ENCODE data around the gene CRAMP1. TPM values are rescaled to one million over a fixed set of nuclear protein-coding genes. Genes with fewer than 3 reads are reported as not detected.

CRAMP1 gene
- total RNA-seq, 1 donor from 2014 or later = 11.7 TPM

GRCh38 chr16:1708768-1709180, 96.6 kb downstream of the CRAMP1 start:
- H3K36me3 ChIP-seq = no peaks in the 10 kb centered on the region
- no peak for TF ChIP-seq EZH2 (IDR thresholded peaks at IDR 0.05)
- TF ChIP-seq, protein P1, sequence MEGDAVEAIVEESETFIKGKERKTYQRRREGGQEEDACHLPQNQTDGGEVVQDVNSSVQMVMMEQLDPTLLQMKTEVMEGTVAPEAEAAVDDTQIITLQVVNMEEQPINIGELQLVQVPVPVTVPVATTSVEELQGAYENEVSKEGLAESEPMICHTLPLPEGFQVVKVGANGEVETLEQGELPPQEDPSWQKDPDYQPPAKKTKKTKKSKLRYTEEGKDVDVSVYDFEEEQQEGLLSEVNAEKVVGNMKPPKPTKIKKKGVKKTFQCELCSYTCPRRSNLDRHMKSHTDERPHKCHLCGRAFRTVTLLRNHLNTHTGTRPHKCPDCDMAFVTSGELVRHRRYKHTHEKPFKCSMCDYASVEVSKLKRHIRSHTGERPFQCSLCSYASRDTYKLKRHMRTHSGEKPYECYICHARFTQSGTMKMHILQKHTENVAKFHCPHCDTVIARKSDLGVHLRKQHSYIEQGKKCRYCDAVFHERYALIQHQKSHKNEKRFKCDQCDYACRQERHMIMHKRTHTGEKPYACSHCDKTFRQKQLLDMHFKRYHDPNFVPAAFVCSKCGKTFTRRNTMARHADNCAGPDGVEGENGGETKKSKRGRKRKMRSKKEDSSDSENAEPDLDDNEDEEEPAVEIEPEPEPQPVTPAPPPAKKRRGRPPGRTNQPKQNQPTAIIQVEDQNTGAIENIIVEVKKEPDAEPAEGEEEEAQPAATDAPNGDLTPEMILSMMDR (IDR thresholded peaks at IDR 0.05) = no peak
- TF ChIP-seq EZH2phosphoT487 (IDR thresholded peaks at IDR 0.05) = no peak
- no peaks in the 10 kb centered on the region for H3K9me3 ChIP-seq (ENCODE audit: low read depth)
- H3F3A ChIP-seq (ENCODE audit: low read depth) = peaks cover 29% of the 10 kb centered on the region
- peaks cover 14% of the 10 kb centered on the region for H3K27me3 Mint-ChIP-seq (ENCODE audit: insufficient read depth, low read depth)
- H3K27me3 ChIP-seq = no peaks in the 10 kb centered on the region
- no peak overlapping the region for H3K4me2 ChIP-seq
- H4K20me1 ChIP-seq (ENCODE audit: low read depth) = peaks cover 74% of the 10 kb centered on the region
- H3K4me3 ChIP-seq = no peak overlapping the region
- H3K4me1 ChIP-seq = peaks cover 10% of the 10 kb centered on the region
- no peak overlapping the region for H3K27ac ChIP-seq
- peaks cover 23% of the 10 kb centered on the region for H3K4me1 Mint-ChIP-seq
- no peak overlapping the region for H3K27ac Mint-ChIP-seq
- H2AFZ ChIP-seq (replicated peaks) = no peak overlapping the region
- DNase-seq (ENCODE audit: low spot score) = no peak
- H3K79me2 ChIP-seq (ENCODE audit: low read depth) = peaks cover 72% of the 10 kb centered on the region
- no peaks in the 10 kb centered on the region for H3K36me3 Mint-ChIP-seq
- no peak overlapping the region for H3K9ac ChIP-seq
- H3K4me3 Mint-ChIP-seq = peak overlapping the region; percentile 67
- no peaks in the 10 kb centered on the region for H3K9me3 Mint-ChIP-seq

GRCh38 chr16:1709356-1709755, 97.2 kb downstream of the CRAMP1 start:
- peaks cover 10% of the 10 kb centered on the region for H3K4me1 ChIP-seq
- TF ChIP-seq EZH2phosphoT487 (IDR thresholded peaks at IDR 0.05) = no peak
- no peak for TF ChIP-seq EZH2 (IDR thresholded peaks at IDR 0.05)
- TF ChIP-seq, protein P1 (IDR thresholded peaks at IDR 0.05) = no peak
- H3K27ac Mint-ChIP-seq = no peak overlapping the region
- H3K36me3 Mint-ChIP-seq = no peaks in the 10 kb centered on the region
- H3K27ac ChIP-seq = no peak overlapping the region
- H3K4me3 ChIP-seq = no peak overlapping the region
- H3F3A ChIP-seq (ENCODE audit: low read depth) = peaks cover 23% of the 10 kb centered on the region
- no peak for DNase-seq (ENCODE audit: low spot score)
- H3K4me1 Mint-ChIP-seq = peaks cover 24% of the 10 kb centered on the region
- peaks cover 80% of the 10 kb centered on the region for H4K20me1 ChIP-seq (ENCODE audit: low read depth)
- peaks cover 15% of the 10 kb centered on the region for H3K27me3 Mint-ChIP-seq (ENCODE audit: insufficient read depth, low read depth)
- no peak overlapping the region for H3K4me2 ChIP-seq
- H2AFZ ChIP-seq (replicated peaks) = no peak overlapping the region
- H3K27me3 ChIP-seq = no peaks in the 10 kb centered on the region
- H3K36me3 ChIP-seq = no peaks in the 10 kb centered on the region
- no peaks in the 10 kb centered on the region for H3K9me3 ChIP-seq (ENCODE audit: low read depth)
- peaks cover 77% of the 10 kb centered on the region for H3K79me2 ChIP-seq (ENCODE audit: low read depth)
- H3K9ac ChIP-seq = no peak overlapping the region
- no peaks in the 10 kb centered on the region for H3K9me3 Mint-ChIP-seq
- no peak overlapping the region for H3K4me3 Mint-ChIP-seq

DNA sequence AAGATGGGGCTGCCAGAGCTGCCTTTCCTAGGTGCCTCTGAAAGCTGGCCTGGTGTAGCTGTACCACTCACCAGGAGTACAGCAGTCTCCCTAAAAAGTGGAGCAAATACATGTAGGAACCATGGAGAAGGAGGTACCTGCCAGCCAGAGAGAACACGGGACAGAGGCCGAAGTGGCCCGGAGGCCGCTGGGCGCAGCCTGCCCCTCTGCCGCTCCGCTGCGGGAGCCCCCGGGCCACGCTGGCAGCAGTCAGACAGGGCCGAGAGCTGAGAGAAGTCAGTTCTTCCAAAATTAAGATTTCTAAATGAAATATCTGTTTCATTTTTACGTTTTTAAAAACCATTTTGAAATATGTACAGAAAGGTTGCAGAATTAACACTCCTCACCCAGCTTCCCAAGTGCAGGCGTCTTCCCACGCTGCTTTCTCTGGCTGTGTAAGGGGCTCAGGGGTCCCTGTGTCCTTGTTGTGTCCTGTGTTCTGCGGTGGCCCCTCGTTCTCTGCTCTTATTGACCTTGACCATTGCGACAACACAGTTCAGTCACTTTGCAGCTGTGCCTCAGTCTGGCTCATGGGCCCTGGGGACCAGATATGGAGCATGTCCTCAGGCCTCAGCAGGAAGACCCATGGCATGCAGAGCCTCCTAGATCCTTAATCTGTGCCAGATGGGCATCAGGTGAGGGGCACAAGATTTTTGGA, 98.8 kb downstream of the CRAMP1 start:
- H3K36me3 Mint-ChIP-seq = peaks cover 2% of the 10 kb centered on the region
- no peak for TF ChIP-seq EZH2phosphoT487 (IDR thresholded peaks at IDR 0.05)
- TF ChIP-seq EZH2 (IDR thresholded peaks at IDR 0.05) = no peak
- TF ChIP-seq, protein P1 (IDR thresholded peaks at IDR 0.05) = no peak
- H3K4me2 ChIP-seq = no peak overlapping the region
- no peaks in the 10 kb centered on the region for H3K9me3 Mint-ChIP-seq
- peaks cover 14% of the 10 kb centered on the region for H3K4me1 Mint-ChIP-seq
- H3K27me3 ChIP-seq = no peaks in the 10 kb centered on the region
- no peak overlapping the region for H3K27ac ChIP-seq
- no peak overlapping the region for H3K27ac Mint-ChIP-seq
- peaks cover 93% of the 10 kb centered on the region for H3K79me2 ChIP-seq (ENCODE audit: low read depth)
- H3F3A ChIP-seq (ENCODE audit: low read depth) = peaks cover 8% of the 10 kb centered on the region
- H3K9ac ChIP-seq = no peak overlapping the region
- no peaks in the 10 kb centered on the region for H3K36me3 ChIP-seq
- peaks cover 92% of the 10 kb centered on the region for H4K20me1 ChIP-seq (ENCODE audit: low read depth)
- H3K4me1 ChIP-seq = peaks cover 10% of the 10 kb centered on the region
- H2AFZ ChIP-seq (replicated peaks) = no peak overlapping the region
- DNase-seq (ENCODE audit: low spot score) = no peak
- H3K9me3 ChIP-seq (ENCODE audit: low read depth) = no peaks in the 10 kb centered on the region
- no peak overlapping the region for H3K4me3 Mint-ChIP-seq
- no peak overlapping the region for H3K4me3 ChIP-seq
- peaks cover 10% of the 10 kb centered on the region for H3K27me3 Mint-ChIP-seq (ENCODE audit: insufficient read depth, low read depth)

Measured in neural progenitor cell (in vitro differentiated cells).